UCSD-AML1 (cell line): ENCODE measurements around the gene P3H3.
"Not testable (repeated sequence)": the region's sequence is repeated elsewhere in the genome, so short reads cannot be mapped to it uniquely, and the experiment has no call there.

Experiments used
- DNase-seq: peaks from one replicate; lab custom pipeline; 2025; ENCODE audit not compliant: unreplicated experiment; lab: John Stamatoyannopoulos, UW

P3H3 gene

DNA sequence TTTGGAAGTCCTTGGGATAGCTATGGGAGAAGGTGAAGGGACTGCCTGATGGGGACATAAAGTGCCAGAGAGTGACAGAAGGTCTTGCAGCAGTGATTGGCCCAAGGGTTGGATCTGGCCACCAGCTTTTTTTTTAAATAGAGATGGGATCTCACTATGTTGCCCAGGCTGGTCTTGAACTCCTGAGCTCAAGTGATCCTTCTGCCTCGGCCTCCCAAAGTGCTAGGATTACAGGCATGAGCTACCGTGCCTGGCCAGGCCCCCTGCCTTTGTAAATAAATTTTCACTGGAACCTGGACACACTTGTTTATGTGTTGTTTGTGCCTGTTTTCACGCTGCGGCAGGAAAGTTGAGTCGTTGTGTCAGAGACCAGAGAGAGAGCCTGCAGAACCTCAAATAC lies 37.1 kb downstream of the P3H3 start:
- DNase-seq, result not testable (repeated sequence)

DNA sequence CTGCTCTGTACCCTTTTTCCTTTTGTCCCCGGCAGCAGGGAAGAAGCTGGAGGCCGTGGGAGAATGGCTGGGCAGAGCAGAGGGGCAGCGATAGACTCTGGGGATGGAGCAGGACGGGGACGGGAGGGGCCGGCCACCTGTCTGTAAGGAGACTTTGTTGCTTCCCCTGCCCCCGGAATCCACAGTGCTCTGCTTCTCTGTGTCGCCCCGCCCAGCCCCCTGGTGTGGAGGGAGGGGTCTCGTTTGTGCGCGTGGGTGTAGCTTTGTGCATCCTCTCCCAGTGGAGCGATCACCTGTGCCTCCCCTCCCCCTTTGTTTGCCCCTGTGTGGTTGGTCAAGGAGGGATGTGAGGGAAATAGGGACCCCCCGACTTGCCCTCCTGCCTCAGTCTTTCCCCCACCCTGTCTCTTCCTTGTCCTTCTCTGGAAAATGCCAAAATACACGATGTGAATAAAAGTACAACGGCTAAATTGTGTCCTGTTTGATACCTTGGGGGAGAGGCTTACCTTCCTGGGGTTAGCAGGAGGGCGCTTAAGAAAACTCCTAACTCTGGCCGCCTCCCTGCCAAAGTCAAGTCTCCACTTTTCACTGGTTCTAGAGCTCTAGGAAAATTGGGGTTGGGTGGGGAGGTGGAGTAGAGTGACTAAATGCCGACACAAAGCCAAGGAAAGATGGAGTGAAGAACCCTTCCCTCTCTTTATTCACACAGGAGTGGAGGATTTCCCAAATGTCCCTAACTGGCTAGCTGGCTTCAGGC lies 38.1 kb downstream of the P3H3 start:
- no peak for DNase-seq

GRCh38 chr12:6866920-6867412 lies 38.8 kb downstream of the P3H3 start:
- DNase-seq, result no peak

DNA sequence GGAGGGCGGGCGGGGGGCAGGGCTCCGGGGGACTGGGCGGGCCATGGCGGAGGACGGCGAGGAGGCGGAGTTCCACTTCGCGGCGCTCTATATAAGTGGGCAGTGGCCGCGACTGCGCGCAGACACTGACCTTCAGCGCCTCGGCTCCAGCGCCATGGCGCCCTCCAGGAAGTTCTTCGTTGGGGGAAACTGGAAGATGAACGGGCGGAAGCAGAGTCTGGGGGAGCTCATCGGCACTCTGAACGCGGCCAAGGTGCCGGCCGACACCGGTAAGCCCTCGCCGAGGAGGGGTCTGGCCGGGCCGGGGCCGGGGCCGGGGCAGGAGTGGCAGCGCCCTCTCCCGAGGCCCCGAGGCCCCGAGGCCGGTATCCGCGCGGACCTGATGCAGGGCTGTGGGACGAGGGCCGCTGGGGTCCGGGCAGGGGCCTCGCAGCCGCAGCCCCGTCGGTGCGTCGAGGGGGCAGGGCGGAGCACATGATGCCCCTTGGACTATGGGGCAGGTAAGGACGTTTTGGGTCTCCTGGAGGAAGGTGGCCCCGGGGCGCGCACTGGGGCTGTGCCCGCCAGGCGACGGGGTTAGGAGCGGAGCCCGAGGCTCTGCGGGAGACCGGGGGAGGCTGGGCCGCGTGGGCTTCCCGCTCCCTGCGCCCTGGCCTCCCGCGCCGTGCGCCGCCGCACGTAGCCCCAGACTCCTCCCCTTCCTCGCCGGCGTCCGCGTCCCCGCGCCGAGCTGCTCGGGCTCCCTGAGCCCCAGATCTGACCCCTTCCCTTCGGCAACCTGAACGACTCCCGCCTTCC lies 39.4 kb downstream of the P3H3 start, which contains the start of gene TPI1:
TSS of gene TPI1 (plus strand) at position 119 of the 798 bp plus-strand sequence. CDS start at position 155, 36 bp downstream.
- peak; percentile 85 for DNase-seq

DNA sequence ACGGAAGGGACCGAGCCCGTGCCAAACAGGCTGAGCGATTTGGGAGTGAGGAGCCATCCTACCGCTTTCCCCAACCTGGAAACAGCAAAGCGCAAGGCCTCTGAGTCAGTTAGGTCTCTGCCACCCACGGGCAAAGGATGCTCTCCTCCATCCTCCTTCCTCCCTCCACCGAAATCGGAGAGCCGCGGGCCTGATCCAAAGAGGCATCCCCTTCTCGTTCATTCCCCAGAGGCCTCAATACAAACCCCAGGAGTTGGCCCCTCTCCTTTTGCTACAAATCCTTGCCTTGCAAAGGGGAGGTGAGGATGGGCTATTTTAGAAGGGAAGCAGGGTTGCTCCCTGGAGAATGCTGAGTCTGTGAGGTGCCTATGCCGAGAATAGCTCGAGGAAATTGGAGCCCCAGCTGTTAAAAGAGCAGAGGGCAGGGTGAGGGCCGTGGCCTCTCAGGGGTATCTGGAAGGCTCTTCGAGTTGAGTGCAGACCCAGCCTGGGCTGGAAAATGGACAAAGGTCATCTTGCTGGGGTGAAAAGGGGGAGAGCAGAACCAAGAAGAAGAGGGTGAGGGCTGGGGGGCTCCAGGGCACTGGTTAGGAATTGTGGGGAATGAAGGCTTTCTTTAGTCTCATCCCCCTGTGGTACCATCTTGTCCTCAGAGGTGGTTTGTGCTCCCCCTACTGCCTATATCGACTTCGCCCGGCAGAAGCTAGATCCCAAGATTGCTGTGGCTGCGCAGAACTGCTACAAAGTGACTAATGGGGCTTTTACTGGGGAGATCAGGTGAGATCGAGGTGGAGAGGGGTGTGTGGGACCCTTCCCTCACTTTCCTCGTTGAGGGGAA lies 40.2 kb downstream of the P3H3 start:
- peak; percentile 35 for DNase-seq

- DNase-seq, result peak; percentile 75
Observed at GRCh38 chr12:6869049-6870021, 41.1 kb downstream of the P3H3 start.

- DNase-seq, result not testable (repeated sequence)
Observed at GRCh38 chr12:6870304-6870703, 42.1 kb downstream of the P3H3 start.

GRCh38 chr12:6871052-6871957 lies 43.1 kb downstream of the P3H3 start:
- peak; percentile 36 for DNase-seq

DNA sequence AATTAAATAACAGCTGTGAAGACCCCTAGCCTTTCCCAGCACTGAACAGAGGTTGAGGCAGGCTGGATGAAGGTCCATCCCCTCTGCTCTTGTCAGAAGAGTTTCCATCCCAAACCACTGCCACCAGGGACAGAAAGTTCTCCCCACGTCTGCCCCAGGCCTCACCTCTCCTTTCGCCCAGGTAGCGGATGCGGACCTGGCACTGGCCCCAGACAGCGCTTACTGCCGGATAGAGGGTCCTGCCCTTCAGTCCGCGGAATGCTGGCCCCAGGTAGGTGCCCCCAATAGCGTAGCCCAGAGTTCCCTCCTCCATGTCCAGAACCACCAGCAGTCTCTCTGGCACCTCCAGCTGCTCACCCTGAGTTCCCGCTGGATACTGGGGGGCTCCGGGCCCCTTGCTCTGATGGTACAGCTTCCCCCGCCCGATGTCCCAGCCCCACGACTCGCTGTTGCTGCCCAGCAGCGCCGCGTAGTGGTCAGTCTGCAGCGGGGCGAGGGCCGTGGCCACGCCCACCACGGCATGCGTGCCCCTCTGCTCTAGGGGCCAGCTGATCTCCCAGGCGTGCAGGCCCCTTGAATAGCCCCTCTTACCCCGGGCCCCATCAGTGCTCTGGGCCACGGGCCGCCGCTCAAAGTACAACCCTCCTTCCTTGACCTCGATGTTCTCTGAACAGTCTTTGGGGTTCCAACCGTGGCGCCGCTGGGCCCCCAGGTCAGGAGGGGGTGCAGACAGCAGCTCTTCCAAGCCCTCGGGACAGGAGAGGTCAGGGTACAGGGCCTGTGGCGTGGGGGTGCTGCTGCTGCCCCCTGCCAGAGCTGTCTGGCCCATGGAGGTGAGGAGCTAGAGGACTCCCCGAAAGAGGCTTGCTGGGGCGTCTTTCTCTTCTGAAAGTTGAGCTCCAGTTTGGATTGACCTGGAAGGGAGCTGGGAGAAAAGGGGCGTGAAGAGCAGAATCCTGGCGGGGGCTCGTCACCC lies 44.2 kb downstream of the P3H3 start:
- DNase-seq, result peak; percentile 84

DNA sequence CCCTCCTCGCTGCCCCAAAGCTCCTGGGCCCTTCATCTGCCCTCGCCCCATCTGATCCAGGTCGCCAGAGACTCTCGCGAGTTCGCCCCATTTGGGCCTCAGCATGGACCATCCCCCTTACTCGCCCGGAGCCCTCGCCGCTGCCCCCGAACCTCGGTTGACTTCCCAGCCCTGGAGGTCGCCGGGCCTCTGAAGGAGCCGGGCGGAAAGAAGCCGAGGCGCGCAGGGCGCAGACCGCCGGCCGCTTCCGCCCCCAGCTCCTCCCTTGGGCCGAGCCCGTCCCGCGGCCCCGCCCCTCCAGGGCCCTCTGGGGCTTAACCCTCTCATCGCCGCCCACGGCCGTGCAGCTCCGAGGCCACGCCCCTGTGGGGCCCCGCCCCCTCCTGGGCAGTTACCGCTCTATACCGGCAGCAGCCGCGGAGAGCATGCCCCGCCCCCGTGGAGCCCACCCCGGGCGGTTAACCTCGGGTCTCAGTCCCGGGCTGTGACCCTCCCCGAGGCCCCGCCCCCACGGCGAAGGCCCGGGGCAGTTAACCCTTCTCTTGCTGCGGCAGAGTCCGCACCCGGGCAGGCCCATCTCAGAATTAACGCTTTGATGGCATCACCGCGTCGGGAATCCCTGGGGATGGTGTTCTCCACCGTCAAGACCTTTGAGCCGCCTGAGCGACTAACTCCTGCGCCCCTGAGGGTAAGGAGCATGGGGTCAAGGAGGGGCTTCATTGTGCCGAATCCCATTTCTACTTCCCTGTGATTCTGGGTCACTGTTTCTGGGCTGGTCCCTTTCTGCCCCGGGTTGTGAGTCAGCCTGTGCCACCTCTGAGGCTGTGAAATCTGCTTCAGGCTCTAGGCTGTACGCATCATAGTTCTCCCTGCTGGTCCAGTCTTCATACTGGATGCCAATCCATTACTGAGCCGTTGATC lies 45.1 kb downstream of the P3H3 start, which contains the start of gene SPSB2:
TSS of gene SPSB2 (minus strand) at position 210 of the 921 bp plus-strand sequence. CDS start 402 bp downstream, outside the sequence.
- peak; percentile 99 for DNase-seq

DNA sequence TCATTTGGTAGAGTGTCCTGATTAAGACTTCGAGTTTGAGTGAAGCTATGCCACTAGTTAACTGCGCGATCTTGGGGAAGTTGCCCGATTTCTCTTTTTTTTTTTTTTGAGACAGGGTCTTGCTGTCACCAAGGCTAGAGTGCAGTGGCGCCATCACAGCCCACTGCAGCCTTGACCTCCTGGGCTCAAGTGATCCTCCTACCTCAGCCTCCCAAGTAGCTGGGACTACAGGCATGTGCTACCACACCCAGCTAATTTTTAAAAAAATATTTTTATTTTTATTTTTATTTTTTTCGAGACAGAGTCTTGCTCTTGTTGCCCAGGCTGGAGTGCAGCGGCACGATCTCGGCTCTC lies 45.8 kb downstream of the P3H3 start:
- DNase-seq, result not testable (repeated sequence)

DNA sequence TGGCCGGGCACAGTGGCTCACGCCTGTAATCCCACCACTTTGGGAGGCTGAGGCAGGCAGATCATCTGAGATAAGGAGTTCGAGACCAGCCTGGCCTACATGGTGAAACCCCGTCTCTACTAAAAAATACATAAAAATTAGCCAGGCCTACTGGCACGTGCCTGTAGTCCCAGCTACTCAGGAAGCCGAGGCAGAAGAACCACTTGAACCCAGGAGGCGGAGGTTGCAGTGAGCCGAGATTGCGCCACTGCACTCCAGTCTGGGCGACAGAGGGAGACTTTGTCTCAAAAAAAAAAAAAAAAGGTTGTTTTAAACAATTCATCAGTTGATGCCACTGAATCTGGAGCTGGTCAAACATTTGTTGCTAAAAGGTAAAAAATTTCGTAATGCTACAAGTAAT lies 51.6 kb downstream of the P3H3 start:
- not testable (repeated sequence) for DNase-seq

DNA sequence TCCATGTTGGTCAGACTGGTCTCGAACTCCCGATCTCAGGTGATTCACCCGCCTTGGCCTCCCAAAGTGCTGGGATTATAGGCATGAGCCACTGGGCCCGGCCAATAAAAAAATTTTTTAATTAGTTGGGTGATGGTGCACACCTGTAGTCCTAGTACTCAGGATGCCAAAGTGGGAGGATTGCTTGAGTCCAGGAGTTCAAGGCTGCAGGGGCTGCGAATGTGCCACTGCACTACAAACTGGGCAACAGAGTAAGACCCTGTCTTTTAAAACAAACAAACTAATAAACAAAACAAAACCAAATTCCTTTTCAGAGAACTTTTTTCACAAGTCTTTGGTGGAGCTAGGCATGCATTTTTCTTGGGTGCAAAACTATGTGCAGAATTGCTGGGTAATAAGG lies 55.0 kb downstream of the P3H3 start:
- no peak for DNase-seq

DNA sequence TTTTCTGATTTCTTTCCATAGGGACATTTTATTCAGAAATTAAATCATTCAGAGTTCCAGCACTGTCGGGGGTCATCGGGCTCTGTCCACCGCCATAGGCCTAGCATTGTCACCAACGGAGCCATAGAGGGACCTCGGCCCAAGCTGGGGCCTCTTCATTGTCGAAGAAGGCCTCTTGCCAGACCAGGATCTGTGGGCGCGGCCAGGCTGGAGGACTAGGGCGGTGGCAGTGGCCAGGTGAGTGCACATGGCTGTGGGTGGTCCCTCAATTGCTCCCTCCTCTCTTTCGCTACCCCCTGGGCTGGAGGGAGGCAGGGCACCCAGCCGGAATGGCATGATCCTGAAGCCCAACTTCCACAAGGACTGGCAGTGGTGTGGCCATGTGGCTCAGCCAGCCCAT lies 55.5 kb downstream of the P3H3 start:
- no peak for DNase-seq

GRCh38 chr12:6884539-6884938 lies 56.3 kb downstream of the P3H3 start:
- no peak for DNase-seq

- not testable (repeated sequence) for DNase-seq
Observed at GRCh38 chr12:6886206-6886999, 58.2 kb downstream of the P3H3 start.
